SIG-M5 treated with dmso at 0.1 percent for 504 hours (cell line): Measurements from ENCODE around the gene TNPO3.
"Not testable (repeated sequence)": the region's sequence is repeated elsewhere in the genome, so short reads cannot be mapped to it uniquely, and the experiment has no call there.

Experiments
- DNase-seq: peaks from one replicate; lab custom pipeline; 2025; ENCODE audit not compliant: unreplicated experiment; lab: John Stamatoyannopoulos, UW

Gene TNPO3

DNA sequence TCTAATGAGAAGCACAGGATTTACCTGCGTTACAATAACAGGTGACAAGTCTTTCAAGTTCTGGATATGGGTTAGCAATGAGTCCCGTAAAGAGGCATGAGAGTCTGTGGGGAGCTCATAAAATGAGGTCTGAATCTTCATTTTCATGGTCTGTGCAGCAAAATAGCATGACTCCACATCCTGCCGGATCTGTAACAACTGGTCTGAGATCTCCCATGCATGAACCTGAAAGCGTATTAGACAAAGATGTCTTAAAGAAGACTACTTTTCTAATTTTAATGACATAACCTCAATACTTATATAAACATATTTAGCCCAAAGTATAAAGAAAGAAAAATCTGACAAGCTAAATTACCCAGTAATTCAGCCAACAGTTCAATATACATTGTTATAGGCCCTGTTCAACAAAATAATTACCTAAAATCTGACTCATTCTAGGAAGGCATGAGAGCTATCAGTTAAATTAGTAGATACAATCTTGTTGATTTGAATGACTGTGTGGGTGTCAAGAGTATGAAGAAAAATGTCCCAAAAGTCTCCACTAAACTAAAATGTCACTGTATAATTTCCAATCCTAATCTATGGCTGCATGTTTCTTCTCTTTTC, 36.9 kb downstream of the TNPO3 start:
- DNase-seq, result no peak

DNA sequence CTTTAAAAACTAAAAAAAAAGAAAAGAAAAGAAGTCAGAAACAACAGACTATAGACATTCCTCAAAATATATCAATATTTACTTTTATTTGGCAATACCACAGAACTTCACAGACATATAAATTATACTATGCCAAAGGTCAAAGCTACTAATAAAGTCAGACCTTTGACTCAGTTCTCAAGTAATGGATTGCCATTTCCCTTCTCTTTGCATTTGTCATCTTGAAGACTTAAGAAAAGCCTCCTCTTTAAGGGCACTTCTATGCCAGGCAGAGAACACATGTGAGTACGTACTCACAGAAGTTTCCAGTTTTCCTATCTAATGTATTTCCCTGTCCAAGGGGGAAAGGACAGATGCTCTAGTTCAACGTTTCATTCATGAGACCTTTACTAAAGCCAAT, 37.6 kb downstream of the TNPO3 start:
- DNase-seq, result no peak

DNA sequence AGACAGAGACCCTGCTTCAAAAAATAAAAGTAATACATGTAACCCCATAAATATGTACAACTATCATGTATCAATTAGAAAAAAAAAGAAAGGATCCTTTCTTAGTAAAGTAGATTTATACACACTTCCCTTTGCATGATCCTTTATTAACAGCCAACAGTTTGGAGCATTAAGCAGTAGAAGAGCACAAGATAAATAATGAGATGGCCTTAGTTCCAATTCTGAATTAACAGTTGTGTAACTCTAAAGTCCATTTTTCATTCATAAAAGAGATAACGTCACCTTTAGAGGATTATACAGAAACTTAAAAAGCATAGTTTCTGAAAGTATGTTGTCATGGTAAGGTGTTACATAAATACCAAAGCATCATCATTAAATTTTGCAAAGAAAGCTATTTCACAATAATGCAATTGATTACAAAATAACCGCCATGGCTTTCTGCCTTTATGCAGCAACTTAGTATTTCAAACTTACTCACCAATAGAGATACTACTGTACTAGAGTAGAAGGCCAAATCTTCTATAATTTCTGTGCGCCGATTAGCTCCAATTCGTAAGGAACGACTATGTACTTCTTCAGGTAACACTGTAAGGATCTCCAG, 40.3 kb downstream of the TNPO3 start:
- peak; percentile 76 for DNase-seq

DNA sequence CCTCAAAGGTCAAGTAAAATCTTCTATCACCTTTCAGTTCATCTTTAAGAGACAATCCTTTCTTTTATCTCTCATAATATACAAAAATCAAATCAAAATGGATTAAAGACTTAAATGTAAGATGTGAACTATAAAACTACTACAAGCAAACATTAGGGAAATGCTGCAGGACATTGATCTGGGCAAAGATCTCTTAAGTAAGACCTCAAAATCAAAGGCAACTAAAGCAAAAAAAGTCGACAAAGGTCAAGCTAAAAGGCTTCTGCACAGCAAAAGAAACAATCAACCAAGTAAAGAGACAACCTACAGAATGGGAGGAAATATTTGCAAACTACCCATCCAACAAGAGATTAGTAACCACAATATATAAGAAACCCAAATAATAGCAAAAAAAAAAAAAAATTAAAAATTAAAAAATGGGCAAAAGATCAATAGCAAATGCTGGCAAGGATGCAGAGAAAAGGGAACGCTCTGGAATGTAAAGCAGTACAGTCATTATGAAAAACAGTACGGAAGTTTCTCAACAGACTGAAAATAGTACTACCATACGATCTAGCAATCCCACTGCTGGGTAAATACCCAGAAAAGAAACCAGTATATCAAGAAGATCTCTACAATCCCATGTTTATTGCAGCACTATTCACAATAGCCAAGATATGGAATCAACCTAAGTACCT, 41.7 kb downstream of the TNPO3 start:
- DNase-seq, result peak; percentile 91

DNA sequence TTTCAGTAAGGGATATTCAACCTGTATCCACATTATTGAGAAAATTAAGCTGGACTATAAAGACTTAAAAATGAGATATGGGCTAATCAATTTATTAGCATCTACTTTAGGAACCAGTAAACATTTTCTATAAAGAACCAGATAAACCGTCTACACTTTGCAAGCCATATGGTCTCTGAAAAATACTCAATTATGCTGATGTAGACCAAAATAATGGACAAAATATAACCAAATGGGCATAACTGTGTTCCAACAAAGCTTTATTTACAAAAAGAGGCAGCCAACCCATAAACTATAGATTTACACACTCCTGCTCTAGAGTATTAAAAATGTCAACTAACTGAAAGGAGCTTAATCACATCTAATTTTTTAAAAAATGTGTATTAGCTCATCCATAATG, 42.3 kb downstream of the TNPO3 start:
- no peak for DNase-seq

DNA sequence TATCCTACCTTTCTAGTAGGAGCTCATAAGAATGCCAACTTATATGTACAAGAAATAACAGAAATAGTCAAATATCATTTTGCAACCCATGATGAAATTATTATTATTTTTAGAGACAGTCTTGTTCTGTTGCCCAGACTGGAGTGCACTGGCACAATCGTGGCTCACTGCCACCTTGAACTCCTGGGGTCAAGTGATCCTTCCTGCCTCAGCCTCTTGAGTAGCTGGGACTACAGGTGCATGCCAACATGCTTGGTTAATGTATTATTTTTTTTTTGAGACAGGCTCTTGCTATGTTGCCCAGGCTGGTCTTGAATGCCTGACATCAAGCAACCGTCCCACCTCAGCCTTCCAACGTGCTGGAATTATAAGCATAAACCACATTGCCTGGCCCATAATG, 44.8 kb downstream of the TNPO3 start:
- DNase-seq, result no peak

DNA sequence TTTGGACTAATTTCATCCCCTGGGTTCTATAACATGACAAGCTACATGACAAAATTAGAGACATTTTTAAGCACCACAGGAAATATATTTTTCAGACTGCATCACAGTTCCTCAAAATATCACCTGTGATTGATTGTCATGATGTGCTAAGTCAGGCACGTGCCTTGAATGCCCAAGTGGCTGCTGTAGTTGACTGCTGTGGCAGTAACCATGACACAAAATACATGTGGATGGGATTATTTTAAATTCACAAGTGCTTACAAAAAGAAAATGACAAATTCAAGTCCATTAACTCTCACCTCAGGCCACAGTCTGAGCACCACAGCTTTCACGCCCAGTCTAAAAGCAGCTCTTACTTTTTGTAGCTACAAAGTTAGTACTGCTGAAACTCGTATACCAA, 45.5 kb downstream of the TNPO3 start:
- no peak for DNase-seq

DNA sequence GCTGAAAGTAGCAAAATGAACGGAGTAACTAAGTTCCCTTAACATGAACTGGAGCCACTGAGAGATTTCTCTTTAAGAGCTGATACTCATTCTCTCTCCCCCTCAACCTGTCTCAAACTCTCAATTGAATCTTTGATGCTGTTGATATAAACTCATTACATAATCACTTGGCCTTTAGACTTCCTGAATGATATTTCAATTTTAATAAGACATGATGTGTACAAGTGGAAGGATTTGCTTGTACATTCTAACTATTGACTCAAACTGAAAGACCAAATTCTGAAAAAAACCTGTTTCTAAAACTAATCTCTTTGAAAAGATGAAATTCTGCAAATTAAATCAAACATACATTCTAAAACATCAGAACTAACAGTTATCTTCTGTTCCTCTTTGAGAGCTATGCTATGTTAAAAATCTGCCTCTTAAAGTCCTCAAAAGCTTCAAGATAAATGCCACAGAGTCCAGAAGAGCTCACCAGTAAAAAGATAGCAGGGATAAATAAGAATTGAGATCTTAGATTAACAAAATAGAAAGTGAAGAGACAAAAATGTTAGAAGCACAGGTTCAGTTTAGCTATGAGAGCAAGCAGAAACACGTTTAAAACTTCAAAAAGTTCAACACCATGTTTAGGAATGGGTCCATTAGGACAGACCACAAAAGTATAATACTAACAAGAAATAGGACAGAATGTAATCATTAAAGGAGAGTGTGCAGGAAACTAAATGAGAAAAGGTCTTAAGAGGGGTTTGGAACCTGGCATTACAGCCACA, 46.1 kb downstream of the TNPO3 start:
- DNase-seq, result no peak

DNA sequence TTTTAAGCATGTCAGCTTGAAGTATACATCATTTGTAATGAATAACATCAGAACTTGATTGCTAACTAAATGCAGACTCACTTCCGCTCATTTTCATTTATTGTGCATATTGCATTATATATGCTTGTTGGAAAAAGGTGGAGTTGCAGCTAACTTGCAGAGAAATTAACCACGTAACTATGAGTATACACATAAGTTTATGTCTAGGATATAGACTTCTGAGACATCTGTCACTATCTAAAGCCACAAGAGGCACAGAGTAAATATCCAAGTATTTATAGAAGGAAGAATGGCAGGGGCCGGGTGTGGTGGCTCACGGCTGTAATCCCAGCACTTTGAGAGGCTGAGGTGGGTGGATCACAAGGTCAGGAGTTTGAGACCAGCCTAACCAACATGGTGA, 47.3 kb downstream of the TNPO3 start:
- no peak for DNase-seq

DNA sequence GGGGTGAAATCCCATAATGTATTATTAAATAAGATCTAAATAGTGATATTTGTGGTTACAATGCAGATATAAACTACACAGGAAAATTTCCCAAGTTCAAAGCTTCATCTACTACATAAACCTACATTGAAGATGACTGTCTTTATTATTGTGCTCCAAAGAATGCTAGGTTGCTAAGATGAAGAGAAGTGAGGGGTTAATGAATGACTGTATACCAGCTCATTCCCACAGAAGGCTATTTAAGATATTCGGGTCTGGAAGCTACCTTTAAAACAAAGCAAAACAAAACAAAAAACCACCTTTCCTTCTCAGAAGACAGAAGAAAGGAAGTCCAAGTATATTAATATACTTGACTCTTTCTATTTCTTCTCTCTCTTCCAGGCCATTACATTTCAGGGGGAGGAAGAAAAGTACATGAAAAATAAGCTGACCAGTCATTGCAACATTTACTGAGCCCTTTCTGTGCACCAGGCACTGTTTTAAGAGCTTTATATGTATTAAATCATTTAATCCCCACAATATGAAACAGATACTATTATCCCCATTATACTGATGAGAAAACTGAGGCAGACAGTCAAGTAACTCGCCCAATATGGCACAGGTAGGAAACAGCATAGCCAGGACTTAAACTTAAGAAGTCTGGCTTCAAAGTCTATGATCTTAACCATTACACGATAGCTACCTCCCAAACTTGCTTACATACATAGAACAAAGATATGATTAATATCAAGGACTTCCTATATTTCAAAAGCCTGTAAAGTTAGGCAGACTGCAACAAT, 48.1 kb downstream of the TNPO3 start:
- no peak for DNase-seq

DNA sequence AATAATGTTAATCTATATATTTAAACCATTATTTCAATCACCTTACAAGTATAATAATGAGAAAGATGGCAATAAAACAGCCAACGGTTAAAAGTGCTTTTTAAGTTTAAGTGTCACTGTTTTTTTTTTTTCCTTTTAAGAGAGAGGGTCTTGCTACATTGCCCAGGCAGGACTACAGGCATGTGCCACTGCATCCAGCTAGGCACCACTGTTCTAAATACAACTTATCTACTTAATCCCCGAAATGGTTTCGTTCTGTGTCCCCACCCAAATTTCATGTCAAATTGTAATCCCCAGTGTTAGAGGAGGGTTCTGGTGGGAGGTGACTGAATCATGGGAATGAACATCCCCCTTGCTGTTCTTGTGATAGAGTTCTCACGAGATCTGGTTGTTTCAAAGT, 49.7 kb downstream of the TNPO3 start:
- DNase-seq, result no peak

DNA sequence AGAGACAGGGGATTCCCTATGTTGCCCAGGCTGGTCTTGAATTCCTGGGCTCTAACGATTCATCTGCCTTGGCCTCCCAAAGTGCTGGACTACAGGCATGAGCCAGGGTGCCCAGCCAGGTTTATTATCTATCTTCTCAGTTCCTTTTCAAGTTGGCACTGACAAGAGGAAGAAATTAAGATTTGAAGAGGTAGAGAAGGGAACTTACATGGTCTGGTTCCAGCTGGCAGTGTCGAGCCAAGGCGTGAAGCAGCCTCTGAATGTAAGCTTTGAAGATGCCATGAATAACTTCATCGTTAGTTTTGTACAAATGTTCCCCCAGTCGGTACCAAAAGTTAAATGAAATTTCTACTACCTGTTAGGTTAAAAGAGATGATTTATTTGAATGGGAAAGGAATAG, 57.7 kb downstream of the TNPO3 start:
- DNase-seq, result no peak

DNA sequence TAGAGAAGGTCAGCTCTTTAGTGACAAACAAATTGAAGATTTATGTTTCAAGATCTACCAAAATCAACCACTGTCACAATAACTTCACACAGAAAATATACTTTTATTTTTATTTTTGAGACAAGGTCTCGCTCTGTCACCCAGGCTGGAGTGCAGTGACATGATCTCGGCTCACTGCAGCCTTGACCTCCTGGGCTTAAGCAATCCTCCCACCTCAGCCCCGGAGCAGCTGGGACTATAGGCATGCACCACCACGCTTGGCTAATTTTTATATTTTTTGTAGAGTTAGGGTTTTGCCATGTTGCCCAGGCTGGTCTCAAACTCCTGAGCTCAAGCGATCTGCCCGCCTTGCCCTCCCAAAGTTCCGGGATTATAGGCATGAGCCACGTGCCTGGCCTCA, 60.4 kb downstream of the TNPO3 start:
- not testable (repeated sequence) for DNase-seq

DNA sequence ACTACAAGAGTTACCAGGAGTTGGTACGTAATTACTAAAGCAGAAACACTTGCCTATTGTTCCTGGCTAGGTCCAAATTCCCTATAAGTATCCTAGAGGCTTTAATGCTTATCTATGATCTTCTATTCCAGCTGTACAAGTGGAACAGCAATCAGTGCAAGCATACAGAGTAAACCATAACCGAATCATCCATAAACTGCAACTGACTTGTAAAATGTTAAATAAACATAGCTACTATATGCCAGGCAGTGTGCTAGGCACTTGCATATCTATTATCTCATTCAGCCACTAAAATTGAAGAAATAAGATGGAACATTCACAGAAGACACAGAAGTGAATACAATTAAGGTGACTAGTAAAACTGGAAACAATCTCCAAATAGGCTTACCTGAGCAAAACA, 61.5 kb downstream of the TNPO3 start:
- no peak for DNase-seq

DNA sequence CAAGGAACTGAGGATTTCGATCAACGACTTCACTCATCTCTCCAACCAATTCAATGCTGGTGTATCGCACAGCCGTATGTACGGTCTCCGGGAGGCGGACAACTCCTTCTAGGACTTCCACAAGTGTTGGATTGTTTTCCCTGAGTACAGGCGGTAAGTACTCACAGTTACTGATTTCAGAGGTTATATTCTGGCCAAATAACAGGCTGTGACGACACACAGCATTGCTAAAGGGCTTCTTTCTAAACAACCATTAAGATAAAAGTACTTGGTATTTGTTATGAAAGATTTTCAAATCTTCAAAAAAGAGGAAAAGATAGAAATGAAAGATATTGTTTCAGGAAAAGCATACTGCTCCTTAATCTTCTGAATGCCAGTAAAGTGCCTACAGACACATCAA, 65.0 kb downstream of the TNPO3 start:
- DNase-seq, result no peak

DNA sequence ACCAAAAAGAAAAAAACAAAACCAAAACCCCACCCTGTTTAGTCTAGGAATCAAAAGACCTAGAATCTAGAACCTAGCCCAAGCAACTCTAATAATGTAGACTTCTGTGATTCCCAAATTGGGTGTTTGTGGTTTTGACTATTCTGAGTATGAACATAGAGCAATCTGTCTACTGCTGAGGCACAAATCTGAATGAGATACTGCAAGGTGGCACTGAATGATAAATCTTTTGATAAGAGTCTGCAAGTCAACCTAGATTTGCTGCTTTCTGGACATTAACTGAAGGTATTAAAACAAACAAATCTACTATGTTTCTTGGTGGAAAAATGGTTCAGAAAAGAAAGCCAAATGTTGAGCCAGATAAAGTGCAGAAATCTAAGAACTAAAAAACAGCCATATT, 66.5 kb downstream of the TNPO3 start:
- no peak for DNase-seq

DNA sequence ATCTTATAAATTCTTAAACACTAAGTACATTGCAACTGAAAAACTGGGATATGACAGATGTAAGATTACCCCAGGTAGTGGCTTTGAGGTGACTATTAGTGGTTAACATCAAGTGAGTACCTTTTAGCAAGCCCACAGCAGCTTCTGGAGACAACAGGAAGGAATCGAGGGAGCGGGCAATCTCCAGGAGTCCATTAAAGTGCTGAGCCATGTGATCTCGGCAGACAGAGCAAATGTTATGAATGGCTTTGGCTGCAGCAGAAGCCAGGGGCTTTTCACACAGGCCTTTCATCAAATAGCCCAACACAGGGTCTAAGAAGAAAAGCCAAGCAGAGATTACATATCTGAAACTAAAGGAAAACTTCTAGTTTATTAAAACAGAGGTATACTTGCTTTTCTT, 68.3 kb downstream of the TNPO3 start:
- DNase-seq, result no peak

DNA sequence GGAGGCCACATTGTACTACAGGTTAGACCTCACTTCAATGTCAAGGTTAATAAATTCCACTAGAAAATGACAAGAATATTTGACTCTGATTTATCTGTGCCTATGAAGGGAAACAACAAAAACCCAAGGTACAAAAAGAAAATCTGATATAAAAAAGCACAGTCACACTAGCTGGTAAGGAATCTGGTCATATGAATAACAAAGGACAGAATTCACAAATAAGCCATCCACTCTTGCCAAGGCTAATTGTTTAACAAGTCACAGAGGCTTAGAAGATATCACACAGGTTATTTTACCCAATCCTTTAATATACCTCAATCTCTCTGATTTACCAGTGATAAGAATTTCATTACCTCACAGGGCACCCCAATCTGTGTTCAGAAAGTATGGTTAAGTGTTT, 69.3 kb downstream of the TNPO3 start:
- no peak for DNase-seq

DNA sequence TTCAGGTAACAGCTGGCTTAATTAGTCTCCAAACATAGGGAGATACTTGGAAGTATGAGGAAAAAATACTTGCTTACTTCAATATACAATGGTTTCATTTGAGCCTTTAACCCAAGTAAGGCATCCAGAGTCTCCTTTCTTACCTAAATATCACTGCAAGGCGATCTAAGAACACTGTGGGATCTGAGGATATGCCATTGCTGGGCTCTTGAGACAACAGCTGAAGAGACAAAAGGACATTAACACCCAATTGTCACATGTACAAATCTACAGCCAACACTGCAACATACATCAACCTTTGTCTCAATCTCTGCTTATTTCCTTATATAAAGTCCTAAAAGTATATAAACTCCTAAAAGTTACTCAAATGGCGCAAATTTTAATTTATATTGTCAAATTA, 72.8 kb downstream of the TNPO3 start:
- DNase-seq, result no peak

DNA sequence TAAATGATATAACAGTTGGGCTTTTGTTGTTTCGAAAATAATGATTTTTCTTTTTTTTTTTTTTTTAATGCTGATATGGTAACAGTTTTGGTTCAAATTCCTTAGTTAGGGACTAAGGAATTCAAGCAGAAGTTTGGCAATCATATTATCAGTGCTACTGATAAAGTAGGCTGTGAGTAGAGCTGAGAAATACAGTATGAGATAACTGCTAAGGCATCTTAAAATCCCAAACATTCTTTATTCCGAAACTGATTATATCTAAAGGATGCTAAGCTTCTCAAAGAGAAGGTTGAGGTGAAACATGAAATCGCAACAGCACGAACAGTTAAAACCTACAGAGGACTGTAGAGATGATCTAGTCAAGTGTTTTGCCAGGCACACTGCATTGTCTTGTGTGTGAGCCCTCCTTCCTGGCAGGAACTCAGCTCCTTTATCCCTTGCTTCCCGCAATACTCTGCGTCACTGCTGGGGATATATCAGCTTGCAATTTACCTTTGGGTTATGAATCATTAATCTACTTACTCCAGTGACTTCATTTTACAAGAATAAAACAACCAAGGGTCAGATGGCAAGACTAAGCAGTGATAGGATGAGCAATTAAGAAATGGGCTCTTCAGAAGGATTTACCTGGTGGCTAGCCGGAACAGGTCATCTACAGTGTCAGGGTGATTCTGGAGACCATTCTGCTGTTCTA, 80.5 kb downstream of the TNPO3 start:
- DNase-seq, result no peak

DNA sequence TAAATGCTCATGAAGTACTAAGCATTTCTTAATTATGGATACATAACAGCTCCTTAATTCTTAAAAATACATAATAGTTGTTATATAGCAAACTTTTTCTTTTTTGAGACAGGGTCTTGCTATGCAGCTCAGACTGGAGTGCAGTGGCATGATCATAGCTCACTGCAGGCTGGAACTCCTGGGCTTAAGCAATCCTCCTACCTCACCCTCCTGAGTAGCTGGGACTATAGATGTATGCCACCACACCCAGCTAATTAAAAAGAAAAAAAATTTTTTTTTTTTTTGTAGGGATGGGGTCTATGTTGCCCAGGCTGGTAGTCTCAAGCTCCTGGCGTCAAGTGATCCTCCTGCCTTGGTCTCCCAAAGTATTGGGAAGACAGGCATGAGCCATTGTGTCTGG, 86.3 kb downstream of the TNPO3 start:
- DNase-seq, result no peak
